ENCODE data around the gene HMGB1. TPM values are rescaled to one million over a fixed set of nuclear protein-coding genes. Genes with fewer than 3 reads are reported as not detected.

The HMGB1 gene
- total RNA-seq, 4 donors from 2014 or later = 93.5 to 280 (median 154) TPM

GRCh38 chr13:30502237-30502636, 36.5 kb upstream of the HMGB1 start:
- no peaks in the 10 kb centered on the region for H3K9me3 ChIP-seq
- no peak for DNase-seq
- H3K27me3 ChIP-seq = no peaks in the 10 kb centered on the region
- TF ChIP-seq, protein P1, sequence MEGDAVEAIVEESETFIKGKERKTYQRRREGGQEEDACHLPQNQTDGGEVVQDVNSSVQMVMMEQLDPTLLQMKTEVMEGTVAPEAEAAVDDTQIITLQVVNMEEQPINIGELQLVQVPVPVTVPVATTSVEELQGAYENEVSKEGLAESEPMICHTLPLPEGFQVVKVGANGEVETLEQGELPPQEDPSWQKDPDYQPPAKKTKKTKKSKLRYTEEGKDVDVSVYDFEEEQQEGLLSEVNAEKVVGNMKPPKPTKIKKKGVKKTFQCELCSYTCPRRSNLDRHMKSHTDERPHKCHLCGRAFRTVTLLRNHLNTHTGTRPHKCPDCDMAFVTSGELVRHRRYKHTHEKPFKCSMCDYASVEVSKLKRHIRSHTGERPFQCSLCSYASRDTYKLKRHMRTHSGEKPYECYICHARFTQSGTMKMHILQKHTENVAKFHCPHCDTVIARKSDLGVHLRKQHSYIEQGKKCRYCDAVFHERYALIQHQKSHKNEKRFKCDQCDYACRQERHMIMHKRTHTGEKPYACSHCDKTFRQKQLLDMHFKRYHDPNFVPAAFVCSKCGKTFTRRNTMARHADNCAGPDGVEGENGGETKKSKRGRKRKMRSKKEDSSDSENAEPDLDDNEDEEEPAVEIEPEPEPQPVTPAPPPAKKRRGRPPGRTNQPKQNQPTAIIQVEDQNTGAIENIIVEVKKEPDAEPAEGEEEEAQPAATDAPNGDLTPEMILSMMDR (IDR thresholded peaks at IDR 0.05) = no peak
- TF ChIP-seq POLR2A (IDR thresholded peaks at IDR 0.05) = no peak
- H3K36me3 ChIP-seq = no peaks in the 10 kb centered on the region
- H3K4me3 ChIP-seq = no peak overlapping the region
- H3K27ac ChIP-seq = no peak overlapping the region
- no peaks in the 10 kb centered on the region for H3K4me1 ChIP-seq

GRCh38 chr13:30499338-30499737, 33.6 kb upstream of the HMGB1 start:
- H3K9me3 ChIP-seq = no peaks in the 10 kb centered on the region
- H3K27ac ChIP-seq = no peak overlapping the region
- H3K4me1 ChIP-seq = no peaks in the 10 kb centered on the region
- no peak overlapping the region for H3K4me3 ChIP-seq
- no peak for TF ChIP-seq POLR2A (IDR thresholded peaks at IDR 0.05)
- TF ChIP-seq, protein P1 (IDR thresholded peaks at IDR 0.05) = no peak
- DNase-seq = no peak
- no peaks in the 10 kb centered on the region for H3K36me3 ChIP-seq
- no peaks in the 10 kb centered on the region for H3K27me3 ChIP-seq

- Histone ChIP-seq H3K27ac (no peak overlapping the region), H3K9me3 (no peaks in the 10 kb centered on the region), H3K4me1 (no peaks in the 10 kb centered on the region), H3K27me3 (no peaks in the 10 kb centered on the region), H3K36me3 (no peaks in the 10 kb centered on the region), H3K4me3 (no peak overlapping the region)
- TF ChIP-seq, protein P1 (IDR thresholded peaks at IDR 0.05) = no peak
- no peak for TF ChIP-seq POLR2A (IDR thresholded peaks at IDR 0.05)
- DNase-seq = no peak
Measured at GRCh38 chr13:30496147-30496546, 30.4 kb upstream of the HMGB1 start.

GRCh38 chr13:30495746-30496145, 30.0 kb upstream of the HMGB1 start:
- no peak for DNase-seq
- no peaks in the 10 kb centered on the region for H3K36me3 ChIP-seq
- no peak overlapping the region for H3K27ac ChIP-seq
- TF ChIP-seq, protein P1 (IDR thresholded peaks at IDR 0.05) = no peak
- TF ChIP-seq POLR2A (IDR thresholded peaks at IDR 0.05) = no peak
- H3K9me3 ChIP-seq = no peaks in the 10 kb centered on the region
- H3K27me3 ChIP-seq = no peaks in the 10 kb centered on the region
- H3K4me1 ChIP-seq = no peaks in the 10 kb centered on the region
- H3K4me3 ChIP-seq = no peak overlapping the region

GRCh38 chr13:30493658-30494381, 28.1 kb upstream of the HMGB1 start:
- Histone ChIP-seq H3K27ac (no peak overlapping the region), H3K4me1 (no peaks in the 10 kb centered on the region), H3K27me3 (no peaks in the 10 kb centered on the region), H3K9me3 (no peaks in the 10 kb centered on the region), H3K4me3 (no peak overlapping the region), H3K36me3 (no peaks in the 10 kb centered on the region)
- TF ChIP-seq, protein P1 (IDR thresholded peaks at IDR 0.05) = no peak
- no peak for TF ChIP-seq POLR2A (IDR thresholded peaks at IDR 0.05)
- DNase-seq = no peak

All from Peyer's patch (tissue), 4 donors.